Tibial nerve (tissue), 4 donors: Measurements from ENCODE around the gene GLYATL1B. TPM values are rescaled to one million over a fixed set of nuclear protein-coding genes. Genes with fewer than 3 reads are reported as not detected.
"Not testable (repeated sequence)": the region's sequence is repeated elsewhere in the genome, so short reads cannot be mapped to it uniquely, and the experiment has no call there.

Experiments
- DNase-seq, 2 donors: peaks; one replicate each; pipeline ENCODE4 v3.0.0-alpha.2; 2019; ENCODE audit warnings: low spot score in 2 of 2
- H3K27ac ChIP-seq, 4 donors: fragments of 200-600 bp; sonication (generic) in 3 of 4; one replicate each; pipeline ENCODE4 v1.5.1; 2017 to 2019; ENCODE audit warnings: mild to moderate bottlenecking in 1 of 4
- H3K27me3 ChIP-seq, 2 donors: fragments of 200-600 bp; sonication (generic) in 1 of 2; one replicate each; pipeline versions ENCODE4 v1.5.1 to v1.6.0; 2017 to 2019
- H3K36me3 ChIP-seq, 3 donors: fragments of 200-600 bp; sonication (generic); one replicate each; pipeline ENCODE4 v1.5.1; 2018 to 2019
- H3K4me1 ChIP-seq, 4 donors: fragments of 200-600 bp; sonication (generic) in 3 of 4; one replicate each; pipeline ENCODE4 v1.5.1; 2017 to 2019
- H3K4me3 ChIP-seq, 4 donors: fragments of 200-600 bp; sonication (generic) in 3 of 4; one replicate each; pipeline ENCODE4 v1.5.1; 2017 to 2019; ENCODE audit warnings: mild to moderate bottlenecking in 1 of 4, moderate library complexity in 1 of 4
- H3K9me3 ChIP-seq, 4 donors: fragments of 200-600 bp; sonication (generic) in 3 of 4; one replicate each; pipeline ENCODE4 v1.5.1; 2017 to 2019
- CTCF ChIP-seq, 5 experiments: fragments of 200-600 bp in 3 of 5; fragments of 450-650 bp in 2 of 5; sonication (generic) in 3 of 5; IDR thresholded peaks; one replicate each; pipeline ENCODE4 v1.5.1; 2016 to 2019; ENCODE audit warnings: antibody characterized with exemption in 5 of 5, mild to moderate bottlenecking in 3 of 5, moderate library complexity in 2 of 5
- EP300 ChIP-seq, 2 donors: sonication (generic); formaldehyde crosslinking; IDR thresholded peaks; one replicate each; pipeline ENCODE4 v1.6.1; 2017; ENCODE audit warnings: antibody characterized with exemption in 2 of 2, mild to moderate bottlenecking in 1 of 2
- POLR2A ChIP-seq, 2 donors: fragments of 450-650 bp; IDR thresholded peaks; one replicate each; pipeline ENCODE4 v1.6.1; 2017; ENCODE audit warnings: antibody characterized with exemption in 2 of 2, mild to moderate bottlenecking in 2 of 2, moderate library complexity in 2 of 2
- WGBS, 2 donors: methylation state at CpG; one replicate each; pipeline ENCODE4 v1.1.5; 2018; 5-methylcytosine and 5-hydroxymethylcytosine counted together
- total RNA-seq, 4 donors: library from RNA; depleted of rRNA; stranded (reverse); fragments of >200 nt; gene quantifications; one replicate each; pipeline ENCODE4 v1.1.0, GENCODE V29; 2016

The GLYATL1B gene, protein sequence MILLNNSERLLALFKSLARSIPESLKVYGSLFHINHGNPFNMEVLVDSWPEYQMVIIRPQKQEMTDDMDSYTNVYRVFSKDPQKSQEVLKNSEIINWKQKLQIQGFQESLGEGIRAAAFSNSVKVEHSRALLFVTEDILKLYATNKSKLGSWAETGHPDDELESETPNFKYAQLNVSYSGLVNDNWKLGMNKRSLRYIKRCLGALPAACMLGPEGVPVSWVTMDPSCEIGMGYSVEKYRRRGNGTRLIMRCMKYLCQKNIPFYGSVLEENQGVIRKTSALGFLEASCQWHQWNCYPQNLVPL
- total RNA-seq, result not detected

GRCh38 chr11:59086007-59086406, at the start of gene GLYATL1B:
Gene GLYATL1B, plus strand, starts transcription at chr11:59086307. Its CDS starts 0 bp downstream, at chr11:59086307.
- not testable (repeated sequence) for H3K27ac ChIP-seq, DNase-seq, H3K27me3 ChIP-seq, H3K9me3 ChIP-seq, H3K4me1 ChIP-seq, H3K36me3 ChIP-seq, H3K4me3 ChIP-seq
- 92 to 94% methylated on average over 5 of the region's 5 CpGs for WGBS, 2 donors

GRCh38 chr11:59036542-59036941, 49.6 kb upstream of the GLYATL1B start:
- WGBS, 2 donors, result 94 to 100% methylated on average over 2 of the region's 2 CpGs
- H3K9me3 ChIP-seq, H3K27me3 ChIP-seq, H3K4me3 ChIP-seq, H3K27ac ChIP-seq, H3K36me3 ChIP-seq, DNase-seq, H3K4me1 ChIP-seq: not testable (repeated sequence)

DNA sequence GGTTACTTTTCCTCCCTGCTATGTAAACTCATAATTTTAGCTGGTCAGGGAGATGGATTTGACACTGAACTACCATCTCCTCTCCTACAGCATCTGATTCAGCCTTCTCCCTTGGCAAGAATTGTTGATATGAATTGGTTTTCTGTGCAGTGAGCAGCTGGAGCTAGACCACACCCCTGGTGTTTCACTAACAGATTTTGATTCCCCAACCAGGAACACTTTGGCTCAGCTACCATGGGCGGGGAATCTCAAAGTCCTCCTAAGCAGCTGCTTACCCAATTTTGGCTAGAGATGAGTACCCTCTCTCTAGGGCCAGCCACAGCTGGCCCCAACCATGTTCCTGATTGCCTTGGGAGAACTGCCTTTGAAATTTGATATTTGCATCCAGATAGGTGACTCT, 48.7 kb upstream of the GLYATL1B start:
- 83 to 85% methylated on average over 1 of the region's 1 CpG for WGBS, 2 donors
- H3K4me3 ChIP-seq, H3K27ac ChIP-seq, H3K27me3 ChIP-seq, DNase-seq, H3K4me1 ChIP-seq, H3K9me3 ChIP-seq, H3K36me3 ChIP-seq: not testable (repeated sequence)

- Histone ChIP-seq H3K27me3 (no peaks in the 10 kb centered on the region), H3K9me3 (no peaks in the 10 kb centered on the region), H3K4me1 (no peaks in the 10 kb centered on the region), H3K36me3 (no peaks in the 10 kb centered on the region), H3K4me3 (no peak overlapping the region), H3K27ac (no peak overlapping the region)
- no peak for TF ChIP-seq CTCF (IDR thresholded peaks at IDR 0.05)
- no peak for TF ChIP-seq EP300 (IDR thresholded peaks at IDR 0.05)
- TF ChIP-seq POLR2A (IDR thresholded peaks at IDR 0.05), result no peak
- DNase-seq, result no peak
- 57 to 60% methylated on average over 3 of the region's 3 CpGs for WGBS, 2 donors
Measured at GRCh38 chr11:59040607-59041006, 45.5 kb upstream of the GLYATL1B start.

- H3K4me3 ChIP-seq, H3K4me1 ChIP-seq, H3K27ac ChIP-seq, H3K27me3 ChIP-seq, H3K36me3 ChIP-seq, DNase-seq, H3K9me3 ChIP-seq: not testable (repeated sequence)
- 85 to 89% methylated on average over 1 of the region's 1 CpG for WGBS, 2 donors
Measured at GRCh38 chr11:59051383-59051782, 34.7 kb upstream of the GLYATL1B start.

- not testable (repeated sequence) for H3K4me3 ChIP-seq, H3K9me3 ChIP-seq, H3K4me1 ChIP-seq, H3K27ac ChIP-seq, H3K36me3 ChIP-seq, H3K27me3 ChIP-seq, DNase-seq
- WGBS, 2 donors, result 54 to 68% methylated on average over 2 of the region's 2 CpGs
Measured at GRCh38 chr11:59052355-59052754, 33.8 kb upstream of the GLYATL1B start.

DNA sequence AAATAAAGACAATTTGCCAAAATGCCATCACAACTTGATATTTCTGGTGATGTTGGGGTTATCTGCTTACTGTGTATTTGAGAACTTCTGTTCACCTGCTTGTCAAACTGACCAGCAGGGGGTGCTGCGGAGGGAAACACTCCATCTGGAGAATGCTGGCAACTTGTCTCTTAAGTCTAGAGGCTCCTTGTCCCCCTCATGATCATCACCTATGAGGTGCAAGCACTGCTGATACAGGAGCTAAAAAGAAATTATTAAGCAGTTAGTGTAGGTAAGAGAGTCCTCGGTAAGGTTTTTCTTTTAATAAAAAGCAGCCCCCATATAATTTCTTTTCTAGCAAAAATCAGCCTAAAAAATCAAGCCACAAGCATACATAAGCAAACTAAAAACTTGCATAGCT, 32.7 kb upstream of the GLYATL1B start:
- no peaks in the 10 kb centered on the region for H3K9me3 ChIP-seq
- peak; percentile 35 to 61 for DNase-seq
- WGBS, 2 donors, result 32 to 36% methylated on average over 2 of the region's 2 CpGs
- peaks cover 0 to 9% (median 0%) of the 10 kb centered on the region in 4 donors for H3K4me1 ChIP-seq
- H3K27me3 ChIP-seq, result no peaks in the 10 kb centered on the region
- H3K36me3 ChIP-seq, result no peaks in the 10 kb centered on the region
- H3K4me3 ChIP-seq, result no peak overlapping the region
- no peak overlapping the region for H3K27ac ChIP-seq
- TF ChIP-seq CTCF (IDR thresholded peaks at IDR 0.05) (peak in 4 of 5 experiments; percentile 32 to 66 (median 51)), POLR2A (IDR thresholded peaks at IDR 0.05) (no peak), EP300 (IDR thresholded peaks at IDR 0.05) (no peak)
